GF-D8 (cell line): Measurements from ENCODE around the gene MARK2.

Experiments used
- DNase-seq: peaks from one replicate; lab custom pipeline; 2025; lab: John Stamatoyannopoulos, UW

MARK2 gene

DNA sequence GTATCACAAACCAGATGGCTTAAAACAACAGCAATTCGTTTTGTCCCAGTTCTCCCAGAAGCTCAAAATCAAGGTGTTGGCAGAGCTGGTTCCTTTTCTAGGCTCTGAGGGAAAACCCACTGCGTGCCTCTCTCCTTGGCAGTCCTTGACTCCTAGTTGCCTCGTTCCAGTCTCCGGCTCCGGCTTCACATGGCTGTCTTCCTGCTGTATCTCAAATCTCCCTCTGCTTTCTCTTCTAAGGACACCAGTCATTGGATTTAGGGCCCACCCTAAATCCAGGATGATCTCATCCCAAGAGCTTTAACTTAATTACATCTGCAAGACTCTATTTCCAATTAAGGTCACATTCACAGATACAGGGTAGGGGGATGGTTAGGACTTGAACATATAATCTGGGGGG is 90.7 kb downstream of the MARK2 start:
- no peak for DNase-seq

DNA sequence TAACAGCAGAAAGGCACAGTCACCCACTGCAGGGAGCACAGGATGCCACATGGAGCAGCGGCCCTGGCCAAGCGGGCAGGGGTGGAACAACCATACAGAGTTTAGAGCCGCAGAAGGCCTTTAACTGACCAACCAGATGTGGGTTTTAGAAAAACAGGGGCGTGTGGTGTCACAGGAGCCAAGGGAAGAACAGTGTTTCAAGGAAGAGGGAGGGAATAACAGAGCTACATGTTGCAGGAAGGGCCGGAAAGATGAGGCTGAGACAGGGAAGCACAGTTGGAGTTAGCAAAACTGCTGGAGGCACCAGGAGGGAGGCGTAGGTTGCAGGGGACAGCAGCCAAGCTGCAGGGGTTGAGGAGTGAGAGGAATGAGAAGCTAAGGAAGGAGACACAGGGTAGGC is 92.1 kb downstream of the MARK2 start:
- DNase-seq = no peak

DNA sequence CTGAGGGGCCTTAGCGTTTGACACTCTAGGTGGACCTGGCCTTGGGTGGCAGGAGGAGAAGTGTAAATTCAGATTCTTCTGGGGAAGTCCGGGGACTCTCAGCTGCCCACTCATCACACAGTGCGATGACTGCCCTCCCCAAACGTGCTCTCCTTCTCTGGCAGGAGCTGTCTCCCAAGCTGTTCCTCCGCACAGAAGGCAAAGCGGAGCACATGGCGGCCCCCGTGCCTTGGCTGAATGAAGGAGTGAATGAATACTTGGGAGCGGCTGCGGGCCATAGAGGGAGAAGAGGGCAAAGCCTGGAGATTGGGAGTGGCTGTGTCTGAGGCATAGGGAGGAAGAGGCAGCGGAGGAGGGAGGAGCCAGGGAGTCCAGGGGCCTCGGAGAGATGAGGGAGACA is 93.0 kb downstream of the MARK2 start:
- no peak for DNase-seq

DNA sequence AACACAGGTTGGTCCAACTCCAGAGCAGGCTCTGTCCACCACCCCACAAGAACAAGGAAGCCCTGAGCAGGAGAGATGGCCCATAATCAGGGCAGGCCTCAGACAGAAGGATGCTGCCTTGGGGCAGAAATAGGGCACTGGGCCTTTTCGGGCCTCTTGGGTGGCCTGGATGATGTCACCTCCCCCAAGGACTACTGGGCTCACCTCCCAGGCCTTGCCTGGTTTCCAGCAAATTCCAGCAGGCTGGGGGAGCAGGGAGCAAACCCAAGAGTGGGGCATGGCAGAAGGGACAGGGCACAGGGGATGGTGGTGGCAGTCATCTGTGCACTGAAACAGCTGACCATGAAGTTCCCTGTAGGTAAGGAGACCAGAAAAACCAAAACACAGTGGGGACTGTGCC is 94.5 kb downstream of the MARK2 start:
- no peak for DNase-seq

DNA sequence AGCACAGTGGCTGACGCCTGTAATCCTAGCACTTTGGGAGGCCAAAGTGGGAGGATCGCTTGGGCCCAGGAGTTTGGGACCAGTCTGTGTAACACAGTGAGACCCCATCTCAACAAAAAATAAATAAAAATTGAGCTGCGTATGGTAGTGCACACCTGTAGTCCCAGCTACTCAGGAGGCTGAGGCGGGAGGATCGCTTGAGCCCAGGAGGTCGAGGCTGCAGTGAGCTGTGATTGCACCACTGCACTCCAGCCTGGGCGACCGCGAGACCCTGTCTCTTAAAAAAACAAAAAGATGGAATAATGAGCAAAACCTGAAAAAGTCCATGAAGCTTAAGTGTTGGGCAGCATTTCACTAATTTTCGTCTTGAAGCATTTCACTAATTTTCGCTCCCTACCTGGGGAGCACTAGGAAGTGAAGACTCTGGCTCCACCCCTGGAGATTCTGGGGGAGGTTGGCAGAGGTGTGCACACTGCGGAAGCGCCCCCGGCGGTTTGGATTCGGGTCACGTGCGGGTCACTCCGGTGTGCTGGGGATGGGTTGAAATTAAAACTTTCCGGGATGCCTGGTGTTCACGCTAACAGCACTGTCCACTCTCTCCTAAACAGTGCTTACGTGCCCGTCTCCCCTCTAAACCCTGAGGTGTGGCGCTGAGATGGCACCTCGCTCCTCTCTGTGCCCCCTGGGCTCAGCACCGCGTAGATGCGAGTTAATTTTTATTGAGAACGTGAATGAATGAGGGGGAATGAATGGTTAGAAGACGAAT is 99.0 kb downstream of the MARK2 start:
- DNase-seq = no peak

- peak; percentile 93 for DNase-seq
Measured at GRCh38 chr11:63938479-63939396, 99.8 kb downstream of the MARK2 start, which contains the start of gene NAA40. Gene NAA40, plus strand, starts transcription at chr11:63939002. Its CDS starts 95 bp downstream, at chr11:63939097.

GRCh38 chr11:63939397-63939891 is 100.5 kb downstream of the MARK2 start:
- no peak for DNase-seq

GRCh38 chr11:63940786-63941185 is 101.9 kb downstream of the MARK2 start:
- DNase-seq = no peak

- no peak for DNase-seq
Measured at GRCh38 chr11:63941901-63942300, 103.0 kb downstream of the MARK2 start.

- no peak for DNase-seq
Measured at GRCh38 chr11:63942803-63943202, 103.9 kb downstream of the MARK2 start.

GRCh38 chr11:63944987-63945386 is 106.1 kb downstream of the MARK2 start:
- no peak for DNase-seq

GRCh38 chr11:63945477-63946163 is 106.7 kb downstream of the MARK2 start:
- DNase-seq = peak; percentile 5

- DNase-seq = peak; percentile 56
Measured at GRCh38 chr11:63951779-63952536, 113.0 kb downstream of the MARK2 start.

DNA sequence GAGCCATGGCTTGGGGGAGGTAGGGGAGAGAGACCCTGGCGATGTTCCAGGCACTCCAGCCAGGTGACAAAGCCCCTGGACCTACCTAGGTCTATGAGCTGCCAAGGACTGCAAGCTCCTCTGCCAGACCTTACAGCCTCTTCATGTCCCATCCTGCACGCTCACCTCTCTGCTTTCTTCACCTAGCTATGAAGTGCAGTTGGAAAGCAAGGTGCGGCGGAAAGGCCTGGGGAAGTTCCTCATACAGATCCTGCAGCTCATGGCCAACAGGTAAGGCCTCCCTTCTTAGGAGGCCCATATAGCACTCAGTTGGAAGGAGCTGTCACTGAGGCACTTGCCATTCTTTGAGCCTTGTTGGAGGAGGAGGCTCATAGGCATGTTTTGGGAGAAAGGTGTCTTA is 113.7 kb downstream of the MARK2 start:
- no peak for DNase-seq

DNA sequence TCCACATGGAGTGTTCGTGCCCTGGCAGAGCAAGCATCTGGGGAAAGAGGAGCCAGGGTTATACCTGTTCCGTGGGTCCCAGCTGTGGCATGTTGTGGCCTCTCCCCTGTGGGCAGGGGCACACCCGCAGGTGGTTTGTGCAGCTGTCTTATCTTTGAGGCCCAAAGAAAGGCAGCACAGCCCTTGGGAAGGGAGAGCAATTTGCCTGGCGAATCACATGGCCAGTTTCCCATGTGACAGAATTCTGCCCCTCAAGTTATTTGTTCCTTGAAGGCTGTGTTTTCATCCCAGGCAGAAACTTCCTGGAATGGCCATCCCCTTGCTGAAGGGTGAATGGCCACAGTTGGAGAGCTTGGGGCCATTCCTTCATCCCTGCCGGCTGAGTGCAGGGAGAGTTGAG is 119.1 kb downstream of the MARK2 start:
- no peak for DNase-seq
